Colonic mucosa (tissue), 4 donors: ENCODE data around the gene TH. TPM values are rescaled to one million over a fixed set of nuclear protein-coding genes. Genes with fewer than 3 reads are reported as not detected.

Source experiments
- DNase-seq: peaks from one replicate; pipeline ENCODE4 v3.0.0-alpha.2; 2020
- H3K27ac ChIP-seq: fragments of 200-600 bp; one replicate; pipeline ENCODE4 v1.8.0; 2021
- H3K27me3 ChIP-seq: fragments of 200-600 bp; one replicate; pipeline ENCODE4 v1.8.0; 2021
- H3K36me3 ChIP-seq: fragments of 200-600 bp; one replicate; pipeline ENCODE4 v1.8.0; 2021
- H3K4me1 ChIP-seq: fragments of 200-600 bp; one replicate; pipeline ENCODE4 v1.8.0; 2021; ENCODE audit warnings: mild to moderate bottlenecking
- H3K4me3 ChIP-seq: fragments of 200-600 bp; one replicate; pipeline ENCODE4 v1.8.0; 2021
- H3K9ac ChIP-seq, 2 donors: one replicate each; pipeline ENCODE4 v1.7.0; 2013; ENCODE audit warnings: control low read depth in 2 of 2, low read depth in 2 of 2, low read length in 2 of 2
- H3K9me3 ChIP-seq: fragments of 200-600 bp; one replicate; pipeline ENCODE4 v1.8.0; 2021
- intact Hi-C: fragments of 100-400 bp; cut with DNase I; formaldehyde crosslinking; loops from one replicate; pipeline ENCODE4 v1.14.1; 2022
- total RNA-seq, 2 donors: library from RNA; stranded (reverse); fragmentation: NEBNext Ultra II Directional in 1 of 2; extraction: Animal tissue kit (Norgen Biotek cat#: 25700) in 1 of 2; gene quantifications; one replicate each; pipeline ENCODE4 v1.2.1, GENCODE V29; 2021
- TF ChIP-seq, protein P1 (sequence below): fragments of 200-600 bp; IDR thresholded peaks from one replicate; pipeline ENCODE4 v1.8.0; 2022; ENCODE audit warnings: antibody characterized with exemption, mild to moderate bottlenecking
- donor health status: healthy.
- donor health status: DM: no; HTN: no; CAD: no.
- donor health status: DM: no; HTN: no; CAD: no.

Gene TH
- under 1 TPM in 1 of 2 donors, not detected in 1; 0.15 TPM for total RNA-seq

DNA sequence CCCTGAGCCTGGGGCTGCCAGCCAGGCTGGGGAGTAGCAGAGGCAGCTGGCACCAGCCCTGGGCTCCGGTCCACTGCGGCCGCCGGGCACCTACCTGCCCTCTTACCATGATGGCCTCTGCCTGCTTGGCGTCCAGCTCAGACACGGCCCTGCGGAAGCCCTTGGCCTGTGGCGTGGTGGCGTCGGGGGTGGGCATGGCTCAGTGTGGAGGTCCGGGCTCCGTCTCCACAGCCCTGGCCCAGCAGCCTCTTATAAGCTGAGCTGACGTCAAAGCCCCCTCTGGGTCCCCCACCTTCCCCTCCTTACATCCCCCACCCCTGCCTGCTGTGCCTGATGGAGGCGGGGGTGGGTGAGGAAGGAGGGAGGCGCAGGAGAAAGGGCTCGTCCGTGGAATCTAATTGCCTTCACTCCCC, at the start of gene TH:
Gene TH, minus strand, starts transcription at position 225 of the 413 bp plus-strand sequence. Its CDS starts 29 bp downstream, at position 196.
- no peak for DNase-seq
- no peak within 1 kb of the TSS for H3K27ac ChIP-seq
- H3K4me1 ChIP-seq, result no peaks in the 10 kb centered on the region
- peaks cover 2% of the 10 kb centered on the region for H3K27me3 ChIP-seq
- H3K9ac ChIP-seq, result no peak within 1 kb of the TSS
- TF ChIP-seq, protein P1, sequence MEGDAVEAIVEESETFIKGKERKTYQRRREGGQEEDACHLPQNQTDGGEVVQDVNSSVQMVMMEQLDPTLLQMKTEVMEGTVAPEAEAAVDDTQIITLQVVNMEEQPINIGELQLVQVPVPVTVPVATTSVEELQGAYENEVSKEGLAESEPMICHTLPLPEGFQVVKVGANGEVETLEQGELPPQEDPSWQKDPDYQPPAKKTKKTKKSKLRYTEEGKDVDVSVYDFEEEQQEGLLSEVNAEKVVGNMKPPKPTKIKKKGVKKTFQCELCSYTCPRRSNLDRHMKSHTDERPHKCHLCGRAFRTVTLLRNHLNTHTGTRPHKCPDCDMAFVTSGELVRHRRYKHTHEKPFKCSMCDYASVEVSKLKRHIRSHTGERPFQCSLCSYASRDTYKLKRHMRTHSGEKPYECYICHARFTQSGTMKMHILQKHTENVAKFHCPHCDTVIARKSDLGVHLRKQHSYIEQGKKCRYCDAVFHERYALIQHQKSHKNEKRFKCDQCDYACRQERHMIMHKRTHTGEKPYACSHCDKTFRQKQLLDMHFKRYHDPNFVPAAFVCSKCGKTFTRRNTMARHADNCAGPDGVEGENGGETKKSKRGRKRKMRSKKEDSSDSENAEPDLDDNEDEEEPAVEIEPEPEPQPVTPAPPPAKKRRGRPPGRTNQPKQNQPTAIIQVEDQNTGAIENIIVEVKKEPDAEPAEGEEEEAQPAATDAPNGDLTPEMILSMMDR, result no peak
- intact Hi-C loops, result no loop called here
- no peaks in the 10 kb centered on the region for H3K9me3 ChIP-seq
- H3K36me3 ChIP-seq, result no peaks in the 10 kb centered on the region
- H3K4me3 ChIP-seq, result no peak within 1 kb of the TSS

DNA sequence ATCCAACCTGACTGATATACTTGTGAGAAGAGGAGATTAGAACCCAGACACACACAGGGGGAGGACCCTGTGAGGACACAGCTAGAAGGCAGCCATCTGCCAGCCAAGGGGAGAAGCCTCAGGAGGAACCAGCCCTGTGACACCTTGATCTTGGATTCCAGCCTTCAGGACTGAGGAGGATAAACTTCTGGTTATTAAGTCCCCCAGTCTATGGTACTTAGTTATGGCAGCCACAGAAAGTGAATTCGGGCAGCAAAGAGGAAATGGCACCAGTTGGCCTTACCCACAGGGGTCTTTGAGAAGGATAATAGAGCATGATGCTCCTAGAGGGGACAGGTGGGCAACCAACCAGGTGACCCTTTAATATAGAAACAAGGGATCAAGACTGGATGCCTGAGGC, 49.4 kb upstream of the TH start:
- H3K9me3 ChIP-seq, result no peaks in the 10 kb centered on the region
- no peaks in the 10 kb centered on the region for H3K27me3 ChIP-seq
- TF ChIP-seq, protein P1, result no peak
- no peak for DNase-seq
- no peaks in the 10 kb centered on the region for H3K4me1 ChIP-seq
- no peak overlapping the region for H3K4me3 ChIP-seq
- H3K27ac ChIP-seq, result no peak overlapping the region
- intact Hi-C loops, result no loop called here
- H3K36me3 ChIP-seq, result no peaks in the 10 kb centered on the region
- H3K9ac ChIP-seq, result no peak overlapping the region

DNA sequence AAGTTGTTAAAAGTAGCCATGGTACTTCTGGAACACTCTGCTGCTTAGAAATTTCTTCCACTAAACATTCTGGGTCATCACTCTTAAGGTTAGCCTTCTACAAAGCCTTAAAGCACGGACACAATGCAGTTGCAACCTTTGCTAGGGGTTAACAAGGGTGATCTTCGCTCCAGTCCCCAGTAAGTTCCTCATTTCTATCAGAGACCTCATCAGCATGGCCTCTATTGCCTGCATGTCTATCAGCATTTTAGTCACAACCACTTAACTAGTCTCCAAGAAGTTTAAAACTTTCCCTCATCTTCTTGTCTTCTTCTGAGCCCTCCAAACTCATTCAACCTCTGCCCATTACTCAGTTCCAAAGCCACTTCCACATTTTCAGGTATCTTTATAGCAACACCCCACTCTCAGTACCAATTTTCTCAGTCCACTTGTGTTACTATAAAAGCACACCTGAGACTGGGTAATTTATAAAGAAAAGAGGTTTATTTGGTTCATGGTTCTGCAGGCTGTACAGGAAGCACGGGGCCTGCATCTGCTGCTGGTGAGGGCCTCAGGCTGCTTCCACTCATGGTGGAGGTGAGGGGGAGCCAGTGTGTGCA, 48.7 kb upstream of the TH start:
- Histone ChIP-seq H3K4me3 (no peak overlapping the region), H3K9me3 (no peaks in the 10 kb centered on the region), H3K9ac (no peak overlapping the region), H3K27me3 (no peaks in the 10 kb centered on the region), H3K36me3 (no peaks in the 10 kb centered on the region), H3K27ac (no peak overlapping the region), H3K4me1 (no peaks in the 10 kb centered on the region)
- DNase-seq, result no peak
- intact Hi-C loops, result no loop called here
- TF ChIP-seq, protein P1, result no peak

DNA sequence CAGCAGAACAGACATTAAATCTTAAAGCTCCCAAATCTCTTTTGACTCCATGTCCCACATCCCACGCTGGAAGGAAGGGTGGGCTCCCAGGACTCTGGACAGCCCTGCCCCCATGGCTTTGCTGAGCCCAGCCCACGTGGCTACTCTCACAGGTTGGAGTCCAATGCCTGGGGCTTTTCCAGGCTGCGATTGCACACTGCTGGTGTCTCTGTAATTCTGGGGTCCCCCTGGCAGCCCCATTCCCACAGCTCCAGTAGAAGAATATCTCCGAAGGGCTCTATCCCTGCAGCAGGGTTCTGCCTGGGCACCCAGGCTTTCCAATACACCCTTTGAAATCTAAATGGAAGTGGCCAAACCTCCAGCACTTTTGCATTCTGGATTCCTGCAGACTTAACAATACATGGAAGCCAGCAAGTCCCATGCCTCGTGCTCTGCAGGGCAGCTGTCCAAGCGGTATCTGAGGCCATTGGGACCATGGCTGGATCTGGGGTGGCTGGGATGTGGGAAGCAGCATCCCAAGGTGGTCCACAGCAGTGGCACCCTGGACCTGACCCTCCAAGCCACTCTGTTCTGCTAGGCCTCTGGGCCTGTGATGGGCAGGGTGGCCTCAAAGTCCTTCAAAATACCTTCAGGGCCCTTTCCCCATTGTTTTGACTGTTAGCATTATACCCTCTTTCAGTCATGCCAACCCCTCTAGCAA, 47.9 kb upstream of the TH start:
- Histone ChIP-seq H3K4me3 (no peak overlapping the region), H3K9ac (no peak overlapping the region), H3K9me3 (no peaks in the 10 kb centered on the region), H3K27me3 (no peaks in the 10 kb centered on the region), H3K27ac (no peak overlapping the region), H3K36me3 (no peaks in the 10 kb centered on the region), H3K4me1 (no peaks in the 10 kb centered on the region)
- TF ChIP-seq, protein P1, result no peak
- intact Hi-C loops, result no loop called here
- DNase-seq, result no peak

DNA sequence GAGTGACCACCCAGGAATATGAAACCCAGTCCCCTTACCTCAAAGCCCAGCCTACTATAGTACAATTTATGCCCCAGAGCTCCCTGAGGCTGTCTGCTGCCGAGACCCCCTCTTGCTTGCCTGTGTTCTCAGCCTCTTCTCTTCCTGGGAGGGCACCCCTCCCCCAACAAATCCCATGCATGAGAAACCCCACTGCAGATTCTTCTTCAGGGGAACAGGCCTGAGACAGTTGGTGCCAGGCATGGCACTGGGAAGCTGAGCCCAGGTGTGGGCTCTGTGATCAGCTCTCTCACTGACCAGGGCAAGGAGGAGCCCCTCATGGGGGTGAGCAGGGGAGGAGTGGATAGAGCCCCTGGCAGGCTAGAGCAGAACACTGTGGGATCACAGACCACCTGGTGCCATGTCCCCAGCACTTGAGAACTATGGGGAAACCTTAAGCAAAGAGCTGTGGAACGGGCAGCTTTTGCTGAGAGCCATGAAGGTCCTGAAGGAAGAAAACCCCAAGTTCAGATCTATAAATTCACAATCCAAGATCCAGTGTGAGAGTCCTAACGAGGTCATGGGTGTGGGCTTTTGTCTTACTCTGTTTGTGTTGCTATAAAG, 46.5 kb upstream of the TH start:
- Histone ChIP-seq H3K9ac (no peak overlapping the region), H3K4me1 (no peaks in the 10 kb centered on the region), H3K27me3 (no peaks in the 10 kb centered on the region), H3K27ac (no peak overlapping the region), H3K4me3 (no peak overlapping the region), H3K36me3 (no peaks in the 10 kb centered on the region), H3K9me3 (no peaks in the 10 kb centered on the region)
- intact Hi-C loops, result no loop called here
- DNase-seq, result no peak
- TF ChIP-seq, protein P1, result no peak
